Measurements from ENCODE around the gene SUGCT. TPM values are rescaled to one million over a fixed set of nuclear protein-coding genes. Genes with fewer than 3 reads are reported as not detected.
A peak's percentile ranks its signal among the peaks of the same experiment; 100 is the strongest.

Gene SUGCT
- total RNA-seq, 1 experiment from 2014 or later, result 17.1 TPM

- no peak for DNase-seq (ENCODE audit: low read depth in 1 of 2, low spot score in 2 of 2)
- H3K4me3 ChIP-seq, result no peak overlapping the region
- H3K4me1 ChIP-seq (replicated peaks), result no peaks in the 10 kb centered on the region
- H3K27ac ChIP-seq, result no peak overlapping the region
- H3K9me3 ChIP-seq (replicated peaks), result no peaks in the 10 kb centered on the region
- no peaks in the 10 kb centered on the region for H3K27me3 ChIP-seq (replicated peaks)
- H3K36me3 ChIP-seq, result no peaks in the 10 kb centered on the region
These were observed 384.2 kb downstream of the SUGCT start for GRCh38 chr7:40519009-40519408.

GRCh38 chr7:40520986-40521738, 386.4 kb downstream of the SUGCT start:
- Histone ChIP-seq H3K4me1 (replicated peaks) (no peaks in the 10 kb centered on the region), H3K27me3 (replicated peaks) (no peaks in the 10 kb centered on the region), H3K4me3 (no peak overlapping the region), H3K27ac (no peak overlapping the region), H3K9me3 (replicated peaks) (no peaks in the 10 kb centered on the region), H3K36me3 (no peaks in the 10 kb centered on the region)
- no peak for DNase-seq (ENCODE audit: low read depth in 1 of 2, low spot score in 2 of 2)

GRCh38 chr7:40525764-40526163, 391.0 kb downstream of the SUGCT start:
- Histone ChIP-seq H3K27ac (no peak overlapping the region), H3K36me3 (no peaks in the 10 kb centered on the region)
- DNase-seq (ENCODE audit: low read depth in 1 of 2, low spot score in 2 of 2), result no peak

GRCh38 chr7:40526951-40527715, 392.3 kb downstream of the SUGCT start:
- H3K27me3 ChIP-seq (replicated peaks), result no peaks in the 10 kb centered on the region
- H3K9me3 ChIP-seq (replicated peaks), result no peaks in the 10 kb centered on the region
- DNase-seq (ENCODE audit: low read depth in 1 of 2, low spot score in 2 of 2), result no peak
- H3K4me1 ChIP-seq (replicated peaks), result 0 out of 2 replicates have a peak, but pooled peaks cover 5% of the 10 kb centered on the region
- no peak overlapping the region for H3K27ac ChIP-seq
- H3K4me3 ChIP-seq, result no peak overlapping the region
- no peaks in the 10 kb centered on the region for H3K36me3 ChIP-seq

More at GRCh38 chr7:40525764-40526163, 391.0 kb downstream of the SUGCT start:
- Histone ChIP-seq H3K27me3 (replicated peaks) (no peaks in the 10 kb centered on the region), H3K9me3 (replicated peaks) (no peaks in the 10 kb centered on the region), H3K4me1 (replicated peaks) (0 out of 2 replicates have a peak, but pooled peaks cover 5% of the 10 kb centered on the region), H3K4me3 (no peak overlapping the region)

- no peaks in the 10 kb centered on the region for H3K9me3 ChIP-seq (replicated peaks)
- no peak for DNase-seq (ENCODE audit: low read depth in 1 of 2, low spot score in 2 of 2)
- H3K36me3 ChIP-seq, result no peaks in the 10 kb centered on the region
- H3K27ac ChIP-seq, result no peak overlapping the region
- H3K27me3 ChIP-seq (replicated peaks), result no peaks in the 10 kb centered on the region
- H3K4me1 ChIP-seq (replicated peaks), result 0 out of 2 replicates have a peak, but pooled peaks cover 5% of the 10 kb centered on the region
- no peak overlapping the region for H3K4me3 ChIP-seq
These were observed 392.9 kb downstream of the SUGCT start for GRCh38 chr7:40527723-40528122.

- Histone ChIP-seq H3K27me3 (replicated peaks) (no peaks in the 10 kb centered on the region), H3K9me3 (replicated peaks) (no peaks in the 10 kb centered on the region), H3K4me3 (no peak overlapping the region), H3K4me1 (replicated peaks) (0 out of 2 replicates have a peak, but pooled peaks cover 5% of the 10 kb centered on the region), H3K36me3 (no peaks in the 10 kb centered on the region), H3K27ac (no peak overlapping the region)
- DNase-seq (ENCODE audit: low read depth in 1 of 2, low spot score in 2 of 2), result no peak
These were observed 395.5 kb downstream of the SUGCT start for GRCh38 chr7:40530292-40530691.

- Histone ChIP-seq H3K4me1 (replicated peaks) (peaks cover 17% of the 10 kb centered on the region), H3K9me3 (replicated peaks) (no peaks in the 10 kb centered on the region), H3K4me3 (no peak overlapping the region), H3K36me3 (no peaks in the 10 kb centered on the region), H3K27ac (no peak overlapping the region), H3K27me3 (replicated peaks) (no peaks in the 10 kb centered on the region)
- no peak for DNase-seq (ENCODE audit: low read depth in 1 of 2, low spot score in 2 of 2)
These were observed 397.2 kb downstream of the SUGCT start for GRCh38 chr7:40531956-40532355.

GRCh38 chr7:40535678-40536077, 400.9 kb downstream of the SUGCT start:
- no peak overlapping the region for H3K27ac ChIP-seq
- no peak for DNase-seq (ENCODE audit: low read depth in 1 of 2, low spot score in 2 of 2)
- H3K4me3 ChIP-seq, result no peak overlapping the region
- no peaks in the 10 kb centered on the region for H3K36me3 ChIP-seq
- no peaks in the 10 kb centered on the region for H3K9me3 ChIP-seq (replicated peaks)
- H3K27me3 ChIP-seq (replicated peaks), result no peaks in the 10 kb centered on the region
- peaks cover 12% of the 10 kb centered on the region for H3K4me1 ChIP-seq (replicated peaks)

GRCh38 chr7:40536421-40536820, 401.6 kb downstream of the SUGCT start:
- Histone ChIP-seq H3K27me3 (replicated peaks) (no peaks in the 10 kb centered on the region), H3K4me3 (no peak overlapping the region), H3K27ac (no peak overlapping the region), H3K36me3 (no peaks in the 10 kb centered on the region), H3K4me1 (replicated peaks) (peaks cover 12% of the 10 kb centered on the region), H3K9me3 (replicated peaks) (no peaks in the 10 kb centered on the region)
- DNase-seq (ENCODE audit: low read depth in 1 of 2, low spot score in 2 of 2), result peak in 1 of 2 experiments; percentile 18

- Histone ChIP-seq H3K4me3 (no peak overlapping the region), H3K4me1 (replicated peaks) (peaks cover 12% of the 10 kb centered on the region), H3K9me3 (replicated peaks) (no peaks in the 10 kb centered on the region), H3K36me3 (no peaks in the 10 kb centered on the region), H3K27ac (no peak overlapping the region), H3K27me3 (replicated peaks) (no peaks in the 10 kb centered on the region)
- DNase-seq (ENCODE audit: low read depth in 1 of 2, low spot score in 2 of 2), result no peak
These were observed 403.5 kb downstream of the SUGCT start for GRCh38 chr7:40538281-40538680.

GRCh38 chr7:40541336-40541735, 406.5 kb downstream of the SUGCT start:
- peaks cover 13% of the 10 kb centered on the region for H3K4me1 ChIP-seq (replicated peaks)
- H3K4me3 ChIP-seq, result no peak overlapping the region
- no peaks in the 10 kb centered on the region for H3K9me3 ChIP-seq (replicated peaks)
- no peak overlapping the region for H3K27ac ChIP-seq
- H3K36me3 ChIP-seq, result no peaks in the 10 kb centered on the region
- no peaks in the 10 kb centered on the region for H3K27me3 ChIP-seq (replicated peaks)
- DNase-seq (ENCODE audit: low read depth in 1 of 2, low spot score in 2 of 2), result no peak

GRCh38 chr7:40542982-40543741, 408.4 kb downstream of the SUGCT start:
- Histone ChIP-seq H3K27ac (no peak overlapping the region), H3K4me1 (replicated peaks) (peaks cover 7% of the 10 kb centered on the region; the same call in 1 of the 2 replicates)

GRCh38 chr7:40544221-40544723, 409.5 kb downstream of the SUGCT start:
- no peak overlapping the region for H3K4me3 ChIP-seq
- no peaks in the 10 kb centered on the region for H3K9me3 ChIP-seq (replicated peaks)
- H3K36me3 ChIP-seq, result no peaks in the 10 kb centered on the region
- H3K27ac ChIP-seq, result no peak overlapping the region
- no peak for DNase-seq (ENCODE audit: low read depth in 1 of 2, low spot score in 2 of 2)
- no peaks in the 10 kb centered on the region for H3K27me3 ChIP-seq (replicated peaks)
- H3K4me1 ChIP-seq (replicated peaks), result peaks cover 7% of the 10 kb centered on the region; the same call in 1 of the 2 replicates

More at GRCh38 chr7:40542982-40543741, 408.4 kb downstream of the SUGCT start:
- Histone ChIP-seq H3K9me3 (replicated peaks) (no peaks in the 10 kb centered on the region), H3K27me3 (replicated peaks) (no peaks in the 10 kb centered on the region), H3K4me3 (no peak overlapping the region), H3K36me3 (no peaks in the 10 kb centered on the region)
- no peak for DNase-seq (ENCODE audit: low read depth in 1 of 2, low spot score in 2 of 2)
